ENCODE data around the gene KIF7.
"Not testable (repeated sequence)": the region's sequence is repeated elsewhere in the genome, so short reads cannot be mapped to it uniquely, and the experiment has no call there.

KIF7 gene

GRCh38 chr15:89599021-89599420, 56.2 kb downstream of the KIF7 start:
- no peak for DNase-seq

DNA sequence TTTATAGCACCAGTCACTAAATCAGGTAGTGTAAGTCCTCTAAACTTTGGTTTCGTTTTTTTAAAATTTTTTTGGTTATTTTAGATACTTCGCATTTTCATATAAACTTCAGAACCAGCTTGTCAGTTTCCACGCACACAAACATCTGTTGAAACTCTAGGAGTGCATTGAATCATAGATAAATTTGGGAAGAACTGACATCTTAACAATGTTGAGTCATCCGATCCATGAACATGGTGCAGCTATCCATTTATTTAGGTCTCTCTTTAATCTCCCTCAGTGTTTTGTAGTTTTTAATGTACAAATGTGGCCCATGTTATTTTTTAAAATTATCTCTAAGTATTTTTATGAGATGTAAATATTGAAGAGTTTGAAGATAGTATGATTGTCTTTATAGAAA, 62.2 kb downstream of the KIF7 start:
- no peak for DNase-seq

GRCh38 chr15:89591834-89592233, 63.4 kb downstream of the KIF7 start:
- no peak for DNase-seq

- no peak for DNase-seq
Measured at GRCh38 chr15:89587955-89588354, 67.3 kb downstream of the KIF7 start.

DNA sequence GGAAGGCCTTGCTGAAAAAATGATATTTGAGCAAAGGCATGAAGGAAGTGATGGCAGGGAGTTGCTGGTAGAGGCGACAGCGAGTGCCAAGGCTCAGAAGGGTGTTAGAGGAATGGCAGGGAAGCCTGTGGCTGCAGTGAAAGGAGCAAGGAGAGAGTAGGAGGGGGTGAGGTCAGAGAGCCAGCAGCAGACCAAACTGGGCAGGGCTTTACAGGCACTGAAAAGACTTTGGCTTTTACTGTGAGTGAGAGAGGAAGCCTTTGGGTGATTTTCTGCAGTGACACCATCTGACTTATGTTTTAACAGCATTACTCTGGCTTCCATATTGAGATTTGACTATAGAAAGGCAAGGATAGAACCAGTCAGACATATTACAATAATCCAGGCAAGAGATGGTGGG, 68.6 kb downstream of the KIF7 start:
- DNase-seq = no peak

GRCh38 chr15:89580747-89581146, 74.5 kb downstream of the KIF7 start:
- not testable (repeated sequence) for DNase-seq

DNA sequence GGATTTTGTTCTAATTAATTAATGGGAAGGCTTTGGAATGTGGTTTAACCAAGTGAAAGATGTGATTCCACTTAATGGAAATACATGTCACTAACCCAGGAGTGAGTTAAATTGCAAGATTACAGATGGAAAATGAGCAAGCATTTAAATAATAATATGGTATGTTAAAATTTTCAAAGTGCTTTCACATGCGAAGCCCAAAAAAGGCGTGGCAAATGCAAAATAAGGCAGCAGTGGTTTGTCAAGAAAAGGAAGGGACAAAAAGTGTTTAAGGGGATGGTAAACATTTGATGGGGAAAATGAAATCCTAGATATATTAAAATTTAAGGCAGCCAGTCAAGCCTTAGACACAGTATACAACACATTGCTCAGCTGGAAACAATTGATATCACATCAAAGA, 77.1 kb downstream of the KIF7 start:
- DNase-seq = no peak
